Stomach (tissue), 9 donors: Measurements from ENCODE around the gene DNAAF1. TPM values are rescaled to one million over a fixed set of nuclear protein-coding genes. Genes with fewer than 3 reads are reported as not detected.

Experiments
- DNase-seq, 2 donors: peaks; one replicate each; pipeline versions ENCODE4 v3.0.0 to v3.0.0-alpha.2; 2013 to 2019
- H3K27ac ChIP-seq, 5 donors: fragments of 200-600 bp in 4 of 5; sonication (generic) in 4 of 5; one replicate each; pipeline ENCODE4 v1.5.1; 2013 to 2019; ENCODE audit warnings: mild to moderate bottlenecking in 1 of 5, moderate library complexity in 1 of 5
- H3K27me3 ChIP-seq, 3 donors: fragments of 200-600 bp; sonication (generic); one replicate each; pipeline ENCODE4 v1.5.1; 2017 to 2019; ENCODE audit warnings: mixed run types in 1 of 3
- H3K36me3 ChIP-seq, 4 donors: fragments of 200-600 bp; sonication (generic); 1 replicate in 3 of 4; 2 replicates in 1 of 4; pipeline ENCODE4 v1.5.1; 2016 to 2019
- H3K4me1 ChIP-seq, 4 donors: fragments of 200-600 bp; sonication (generic); one replicate each; pipeline ENCODE4 v1.5.1; 2016 to 2019
- H3K4me3 ChIP-seq, 4 donors: fragments of 200-600 bp; sonication (generic) in 3 of 4; one replicate each; pipeline ENCODE4 v1.5.1; 2016 to 2019; ENCODE audit warnings: mild to moderate bottlenecking in 1 of 4
- H3K9me3 ChIP-seq, 4 donors: fragments of 200-600 bp; sonication (generic); one replicate each; pipeline ENCODE4 v1.5.1; 2016 to 2019
- EP300 ChIP-seq: sonication (generic); formaldehyde crosslinking; IDR thresholded peaks from one replicate; pipeline ENCODE4 v1.6.1; 2017; ENCODE audit warnings: antibody characterized with exemption
- POLR2A ChIP-seq, 4 donors: fragments of 450-650 bp; IDR thresholded peaks; one replicate each; pipeline ENCODE4 v1.6.1; 2016; ENCODE audit warnings: antibody characterized with exemption in 4 of 4, control low read depth in 2 of 4, mild to moderate bottlenecking in 1 of 4, moderate library complexity in 1 of 4
- POLR2AphosphoS5 ChIP-seq, 3 donors: sonication (generic); formaldehyde crosslinking; IDR thresholded peaks; one replicate each; pipeline ENCODE4 v1.6.1; 2016; ENCODE audit warnings: antibody characterized with exemption in 3 of 3
- WGBS, 5 donors: extraction: QIAGEN DNeasy Blood & Tissue Kit in 3 of 5; methylation state at CpG; one replicate each; pipeline versions ENCODE4 v1.1.5 to v1.1.7; 2013 to 2018; 5-methylcytosine and 5-hydroxymethylcytosine counted together
- intact Hi-C: fragments of 100-400 bp; cut with DNase I; formaldehyde crosslinking; loops from one replicate; pipeline ENCODE4 v1.15.1; 2023; ENCODE audit warnings: low total_unique reads
- polyA plus RNA-seq, 3 donors: library from polyadenylated mRNA; stranded (reverse); fragments of 200-250 nt; gene quantifications; one replicate each; pipeline ENCODE4 v1.2.3, GENCODE V29; 2013
- total RNA-seq, 5 donors: library from RNA; depleted of rRNA; stranded (reverse); fragments of >200 nt; gene quantifications; one replicate each; pipeline versions ENCODE4 v1.1.0 to v1.2.3, GENCODE V29; 2014 to 2016
- TF ChIP-seq, protein P1 (sequence below), 7 experiments: fragments of 450-650 bp in 4 of 7; fragments of 200-600 bp in 3 of 7; sonication (generic) in 3 of 7; IDR thresholded peaks; one replicate each; pipeline ENCODE4 v1.5.1; 2016 to 2019; ENCODE audit warnings: antibody characterized with exemption in 7 of 7, control low read depth in 2 of 7, mild to moderate bottlenecking in 1 of 7
- donor health status: healthy with polysubstance abuse.
- donor health status: Bipolar disorder and iron deficiency.
- donor health status: healthy.

Gene DNAAF1
- total and polyA plus RNA-seq, 8 donors, result 0.37 to 11.4 (median 1.4) TPM; not detected in 3

DNA sequence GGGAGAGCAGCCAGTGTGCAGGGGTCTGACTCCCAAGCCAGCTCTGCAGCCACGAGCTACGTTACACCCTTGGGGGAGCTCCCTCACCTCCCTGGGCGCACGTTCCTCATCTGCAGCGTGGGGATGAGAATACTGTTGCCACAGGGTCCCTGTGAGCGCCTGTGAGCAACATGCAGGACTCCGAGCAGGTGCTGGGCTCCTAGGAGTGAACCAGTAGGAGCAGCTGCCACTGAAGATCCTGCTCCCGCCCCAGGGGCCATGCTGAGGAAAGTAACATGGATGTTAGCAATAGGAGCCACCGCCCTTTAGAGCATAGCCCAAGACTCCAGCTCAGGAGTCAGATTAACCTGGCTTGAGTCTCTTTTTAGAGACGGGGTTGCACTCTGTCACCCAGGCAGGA lies 15.9 kb downstream of the DNAAF1 start:
- TF ChIP-seq, protein P1, sequence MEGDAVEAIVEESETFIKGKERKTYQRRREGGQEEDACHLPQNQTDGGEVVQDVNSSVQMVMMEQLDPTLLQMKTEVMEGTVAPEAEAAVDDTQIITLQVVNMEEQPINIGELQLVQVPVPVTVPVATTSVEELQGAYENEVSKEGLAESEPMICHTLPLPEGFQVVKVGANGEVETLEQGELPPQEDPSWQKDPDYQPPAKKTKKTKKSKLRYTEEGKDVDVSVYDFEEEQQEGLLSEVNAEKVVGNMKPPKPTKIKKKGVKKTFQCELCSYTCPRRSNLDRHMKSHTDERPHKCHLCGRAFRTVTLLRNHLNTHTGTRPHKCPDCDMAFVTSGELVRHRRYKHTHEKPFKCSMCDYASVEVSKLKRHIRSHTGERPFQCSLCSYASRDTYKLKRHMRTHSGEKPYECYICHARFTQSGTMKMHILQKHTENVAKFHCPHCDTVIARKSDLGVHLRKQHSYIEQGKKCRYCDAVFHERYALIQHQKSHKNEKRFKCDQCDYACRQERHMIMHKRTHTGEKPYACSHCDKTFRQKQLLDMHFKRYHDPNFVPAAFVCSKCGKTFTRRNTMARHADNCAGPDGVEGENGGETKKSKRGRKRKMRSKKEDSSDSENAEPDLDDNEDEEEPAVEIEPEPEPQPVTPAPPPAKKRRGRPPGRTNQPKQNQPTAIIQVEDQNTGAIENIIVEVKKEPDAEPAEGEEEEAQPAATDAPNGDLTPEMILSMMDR (IDR thresholded peaks at IDR 0.05), result no peak
- TF ChIP-seq EP300, result no peak
- no peak for TF ChIP-seq POLR2AphosphoS5 (IDR thresholded peaks at IDR 0.05)
- no peak for TF ChIP-seq POLR2A (IDR thresholded peaks at IDR 0.05)
- no peak overlapping the region for H3K4me3 ChIP-seq
- peaks cover 0 to 35% (median 13%) of the 10 kb centered on the region in 3 donors for H3K27me3 ChIP-seq
- H3K27ac ChIP-seq, result no peak overlapping the region
- no peaks in the 10 kb centered on the region for H3K4me1 ChIP-seq
- 75 to 81% (median 78%) methylated on average over 9 to 10 of the region's 10 CpGs for WGBS, 5 donors
- DNase-seq, result no peak
- H3K9me3 ChIP-seq, result no peaks in the 10 kb centered on the region
- H3K36me3 ChIP-seq, result no peaks in the 10 kb centered on the region
- intact Hi-C loops, result no loop called here

DNA sequence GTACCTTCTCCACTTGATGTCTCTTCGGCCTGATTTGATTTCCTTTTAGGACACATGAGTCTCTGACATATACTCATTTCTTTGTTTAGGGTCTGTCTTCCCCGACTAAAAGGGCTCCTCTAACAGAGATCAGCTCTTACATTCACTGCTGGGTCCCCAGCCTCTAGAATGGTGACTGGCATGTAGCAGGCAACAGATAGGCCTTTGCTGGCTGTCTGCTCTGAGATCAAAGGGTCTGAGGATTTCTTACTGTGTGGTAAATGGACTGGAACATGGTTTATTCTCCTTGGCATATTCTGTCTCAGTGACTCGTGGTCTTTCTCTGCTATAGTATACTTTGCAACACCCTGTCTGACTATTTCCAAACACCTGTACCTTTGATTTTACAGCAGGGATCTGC lies 16.7 kb downstream of the DNAAF1 start:
- intact Hi-C loops, result no loop called here
- TF ChIP-seq POLR2A (IDR thresholded peaks at IDR 0.05), result no peak
- Histone ChIP-seq H3K9me3 (no peaks in the 10 kb centered on the region), H3K4me1 (no peaks in the 10 kb centered on the region), H3K36me3 (no peaks in the 10 kb centered on the region), H3K27ac (no peak overlapping the region), H3K4me3 (no peak overlapping the region), H3K27me3 (peaks cover 0 to 38% (median 13%) of the 10 kb centered on the region in 3 donors)
- WGBS, 5 donors, result 60 to 71% (median 64%) methylated on average over 3 of the region's 3 CpGs
- DNase-seq, result no peak

DNA sequence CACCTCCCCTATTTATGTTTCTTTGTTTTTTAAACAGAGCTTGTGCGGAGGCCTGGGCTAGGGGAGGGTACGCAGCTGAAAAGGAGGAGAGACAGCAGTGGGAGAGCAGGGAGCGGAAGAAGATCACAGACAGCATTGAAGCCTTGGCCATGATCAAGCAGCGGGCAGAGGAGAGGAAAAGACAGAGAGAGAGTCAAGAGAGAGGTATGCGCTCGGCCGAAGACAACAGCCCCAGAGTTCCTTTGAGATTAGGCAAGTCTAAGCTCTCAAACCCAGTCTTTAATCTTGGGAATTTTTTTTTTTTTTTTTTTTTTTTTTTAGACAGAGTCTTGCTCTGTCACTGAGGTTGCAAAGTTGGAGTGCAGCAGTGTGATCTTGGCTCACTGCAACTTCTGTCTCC lies 20.6 kb downstream of the DNAAF1 start:
- DNase-seq, result no peak
- intact Hi-C loops, result no loop called here
- no peaks in the 10 kb centered on the region for H3K9me3 ChIP-seq
- H3K27me3 ChIP-seq, result peaks cover 0 to 36% (median 0%) of the 10 kb centered on the region in 3 donors
- TF ChIP-seq, protein P1 (IDR thresholded peaks at IDR 0.05), result no peak
- TF ChIP-seq EP300 (no peak), POLR2AphosphoS5 (IDR thresholded peaks at IDR 0.05) (no peak)
- no peak overlapping the region for H3K4me3 ChIP-seq
- WGBS, 5 donors, result 81 to 89% (median 87%) methylated on average over 7 of the region's 7 CpGs
- no peak overlapping the region for H3K27ac ChIP-seq
- no peaks in the 10 kb centered on the region for H3K4me1 ChIP-seq
- no peaks in the 10 kb centered on the region for H3K36me3 ChIP-seq

DNA sequence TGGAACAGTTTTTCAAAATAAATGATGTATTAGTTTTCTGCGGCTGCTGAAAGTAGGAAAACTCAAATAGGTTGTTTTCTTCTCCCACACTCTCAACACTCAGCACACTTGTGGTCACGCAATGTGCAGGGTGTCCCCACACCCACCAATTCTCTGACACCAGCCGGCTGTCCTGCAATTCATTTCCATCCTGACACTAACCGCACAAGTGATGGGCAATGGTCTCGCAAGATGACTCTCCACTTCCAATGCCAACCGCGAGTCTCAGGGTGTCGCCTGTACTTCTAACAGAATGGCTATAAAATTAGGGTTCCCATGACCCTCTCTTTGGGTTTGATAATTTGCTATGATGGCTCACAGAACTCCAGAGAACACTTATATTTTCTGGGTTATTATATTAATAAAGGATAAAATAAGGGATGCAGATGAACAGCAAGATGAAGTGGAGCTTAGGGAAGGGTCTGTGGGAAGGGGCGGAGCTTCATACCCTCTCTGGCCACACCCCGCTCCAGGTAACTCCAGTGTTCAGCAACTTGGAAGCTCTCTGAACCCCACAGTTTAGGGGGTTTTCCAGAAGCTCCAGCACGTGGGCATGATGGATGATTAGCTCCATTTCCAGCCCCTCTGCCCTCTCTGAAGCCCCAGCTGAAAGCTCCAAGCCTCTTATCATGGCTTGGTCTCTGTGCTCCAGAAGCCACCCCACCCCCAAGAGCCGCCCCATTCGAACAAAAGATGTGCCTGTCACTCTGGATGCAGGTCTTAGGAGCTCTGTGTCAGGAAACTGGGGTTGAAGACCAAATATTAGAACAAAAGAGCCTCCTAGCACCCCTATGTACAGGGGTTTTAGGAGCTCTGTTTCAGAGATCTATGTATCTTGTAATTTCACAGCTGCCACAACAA lies 21.9 kb downstream of the DNAAF1 start:
- no peak for TF ChIP-seq POLR2A (IDR thresholded peaks at IDR 0.05)
- TF ChIP-seq EP300, result no peak
- TF ChIP-seq POLR2AphosphoS5 (IDR thresholded peaks at IDR 0.05), result no peak
- TF ChIP-seq, protein P1 (IDR thresholded peaks at IDR 0.05), result no peak
- 70 to 75% (median 72%) methylated on average over 13 of the region's 13 CpGs for WGBS, 5 donors

More for the DNA sequence above, 21.9 kb downstream of the DNAAF1 start:
- Histone ChIP-seq H3K27me3 (peaks cover 0 to 28% (median 0%) of the 10 kb centered on the region in 3 donors), H3K4me3 (no peak overlapping the region), H3K27ac (no peak overlapping the region), H3K36me3 (no peaks in the 10 kb centered on the region), H3K9me3 (no peaks in the 10 kb centered on the region), H3K4me1 (no peaks in the 10 kb centered on the region)
- DNase-seq, result no peak
- intact Hi-C loops, result no loop called here
